Lung (tissue), 12 donors: ENCODE measurements around the gene PLCH1. TPM values are rescaled to one million over a fixed set of nuclear protein-coding genes. Genes with fewer than 3 reads are reported as not detected.
"Not testable (repeated sequence)": the region's sequence is repeated elsewhere in the genome, so short reads cannot be mapped to it uniquely, and the experiment has no call there.

ENCODE experiments used
- ATAC-seq: fragments of 200-7000 bp; cut with Tn5 transposase; one replicate; pipeline ENCODE4 v1.9.1; 2020; ENCODE audit warnings: moderate number of reproducible peaks; ENCODE audit not compliant: insufficient read depth, low FRiP score
- DNase-seq, 3 donors: peaks; one replicate each; pipeline ENCODE4 v3.0.0-alpha.2; 2013 to 2017
- H3K27ac ChIP-seq, 2 donors: one replicate each; pipeline ENCODE4 v1.5.1; 2013; ENCODE audit warnings: mild to moderate bottlenecking in 2 of 2, moderate library complexity in 2 of 2, control low read depth in 1 of 2, inconsistent platforms in 1 of 2, low read depth in 1 of 2, low read length in 1 of 2
- H3K27me3 ChIP-seq, 3 donors: one replicate each; pipeline ENCODE4 v1.5.1; 2013; ENCODE audit warnings: low read length in 2 of 3; ENCODE audit not compliant: control insufficient read depth in 3 of 3, insufficient read depth in 3 of 3
- H3K36me3 ChIP-seq, 4 donors: one replicate each; pipeline ENCODE4 v1.5.1; 2013; ENCODE audit warnings: low read length in 4 of 4, mild to moderate bottlenecking in 1 of 4, moderate library complexity in 1 of 4; ENCODE audit not compliant: control insufficient read depth in 4 of 4, insufficient read depth in 4 of 4
- H3K4me1 ChIP-seq, 5 donors: one replicate each; pipeline ENCODE4 v1.5.1; 2013; ENCODE audit warnings: low read length in 5 of 5, mild to moderate bottlenecking in 2 of 5, moderate library complexity in 1 of 5; ENCODE audit not compliant: control insufficient read depth in 5 of 5, insufficient read depth in 5 of 5
- H3K4me3 ChIP-seq: one replicate; pipeline ENCODE4 v1.5.1; 2013; ENCODE audit warnings: mild to moderate bottlenecking, control low read depth, moderate library complexity
- H3K9ac ChIP-seq, 2 donors: one replicate each; pipeline ENCODE4 v1.5.1; 2013; ENCODE audit warnings: low read length in 2 of 2, control low read depth in 1 of 2; ENCODE audit not compliant: insufficient read depth in 1 of 2
- H3K9me3 ChIP-seq, 4 donors: one replicate each; pipeline ENCODE4 v1.5.1; 2013; ENCODE audit warnings: low read length in 3 of 4, mild to moderate bottlenecking in 1 of 4, moderate library complexity in 1 of 4; ENCODE audit not compliant: control insufficient read depth in 4 of 4, insufficient read depth in 3 of 4
- CTCF ChIP-seq: IDR thresholded peaks from 2 replicates; pipeline ENCODE4 v1.5.1; 2012; ENCODE audit warnings: mild to moderate bottlenecking; ENCODE audit errors: control extremely low read depth, extremely low read depth
- WGBS, 2 donors: extraction: QIAGEN DNeasy Blood & Tissue Kit; methylation state at CpG; one replicate each; pipeline ENCODE4 v1.1.7; 2013; 5-methylcytosine and 5-hydroxymethylcytosine counted together
- polyA plus RNA-seq, 2 donors: library from polyadenylated mRNA; stranded (reverse); fragments of 200-250 nt; gene quantifications; one replicate each; pipeline ENCODE4 v1.2.1, GENCODE V29; 2013
- total RNA-seq, 2 donors: library from RNA; depleted of rRNA in 1 of 2; stranded (reverse); fragments of >200 nt in 1 of 2; gene quantifications; one replicate each; pipeline ENCODE4 v1.2.1, GENCODE V29; 2014 to 2021
- donor health status: control.
- donor health status: control.
- donor health status: Bipolar disorder and iron deficiency.
- donor health status: healthy.
- donor health status: DM: yes; HTN: yes; CAD: no.

PLCH1 gene
- total and polyA plus RNA-seq, 4 donors: 2.5 to 22.8 (median 9.1) TPM

DNA sequence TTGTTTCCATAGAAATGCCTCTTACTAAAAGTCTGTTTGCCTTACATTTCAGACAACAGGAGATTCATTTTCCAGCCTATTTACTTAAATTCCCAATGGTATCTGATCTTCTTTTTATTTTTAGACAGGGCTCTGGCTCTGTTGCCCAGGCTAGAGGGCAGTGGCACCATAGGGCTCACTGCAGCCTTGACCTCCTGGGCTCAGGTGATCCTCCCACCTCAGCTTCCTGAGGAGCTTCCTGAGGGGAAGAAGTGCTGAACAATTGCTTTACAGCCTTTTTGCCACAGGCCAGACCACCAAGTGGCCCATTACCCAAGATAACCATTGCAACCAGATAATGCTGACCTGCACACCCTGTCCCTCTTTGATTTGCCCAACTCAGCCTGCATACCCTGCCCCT, 126.3 kb downstream of the PLCH1 start:
- H3K4me3 ChIP-seq: no peak overlapping the region
- H3K36me3 ChIP-seq: no peaks in the 10 kb centered on the region
- TF ChIP-seq CTCF: no peak
- no peak overlapping the region for H3K27ac ChIP-seq
- peaks cover 0 to 7% (median 1%) of the 10 kb centered on the region in 4 donors for H3K9me3 ChIP-seq
- DNase-seq (no peak), ATAC-seq (no peak)
- H3K9ac ChIP-seq: no peak overlapping the region
- no peaks in the 10 kb centered on the region for H3K27me3 ChIP-seq
- no peaks in the 10 kb centered on the region for H3K4me1 ChIP-seq

DNA sequence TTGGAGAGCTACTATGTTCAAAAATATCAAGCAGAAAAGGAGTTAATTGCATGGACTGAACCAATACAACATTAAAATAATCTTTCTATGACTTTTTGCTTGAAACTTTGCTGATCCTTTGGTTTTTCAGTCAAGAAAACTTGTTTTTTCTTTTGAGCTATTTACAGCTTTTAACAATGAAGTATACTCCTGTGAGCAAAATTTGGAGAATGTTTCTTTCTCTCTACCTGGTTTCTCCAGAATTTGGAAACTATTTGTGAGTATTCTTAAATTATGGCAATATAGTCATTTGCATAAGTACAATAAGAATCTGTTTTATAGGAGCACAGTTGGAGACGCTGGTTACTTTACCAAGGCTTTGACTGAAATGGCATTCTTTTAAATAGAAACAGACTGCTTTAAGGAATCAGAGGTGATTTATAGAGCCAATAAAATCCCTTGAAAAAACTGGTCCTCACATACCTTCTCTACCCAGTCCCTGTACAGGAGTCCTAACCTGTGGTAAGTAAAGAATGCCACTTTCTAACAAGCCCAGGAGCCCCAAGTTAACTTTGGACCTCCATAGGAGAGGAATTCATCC, 127.4 kb downstream of the PLCH1 start:
- no peaks in the 10 kb centered on the region for H3K36me3 ChIP-seq
- no peak overlapping the region for H3K27ac ChIP-seq
- no peaks in the 10 kb centered on the region for H3K4me1 ChIP-seq
- H3K27me3 ChIP-seq: no peaks in the 10 kb centered on the region
- 94 to 98% methylated on average over 1 of the region's 1 CpG for WGBS, 2 donors
- no peak overlapping the region for H3K9ac ChIP-seq
- ATAC-seq: no peak
- DNase-seq: no peak
- TF ChIP-seq CTCF: no peak
- peaks cover 0 to 7% (median 1%) of the 10 kb centered on the region in 4 donors for H3K9me3 ChIP-seq
- H3K4me3 ChIP-seq: no peak overlapping the region

DNA sequence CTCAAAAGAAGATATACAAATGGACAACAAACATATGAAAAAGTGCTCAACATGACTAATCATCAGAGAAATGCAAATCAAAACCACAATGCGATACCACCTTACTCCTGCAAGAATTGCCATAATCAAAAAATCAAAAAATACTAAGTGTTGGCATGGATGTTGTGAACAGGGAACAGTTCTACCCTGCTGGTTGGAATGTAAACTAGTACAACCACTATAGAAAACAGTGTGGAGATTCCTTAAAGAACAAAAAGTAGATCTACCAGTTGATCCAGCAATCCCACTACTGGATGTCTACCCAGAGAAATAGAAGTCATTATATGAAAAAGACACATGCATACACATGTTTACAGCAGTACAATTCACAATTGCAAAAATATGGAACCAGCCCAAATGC, 129.7 kb downstream of the PLCH1 start:
- H3K27ac ChIP-seq, H3K27me3 ChIP-seq, H3K9ac ChIP-seq, H3K36me3 ChIP-seq, H3K4me1 ChIP-seq, H3K9me3 ChIP-seq, H3K4me3 ChIP-seq, ATAC-seq, DNase-seq: not testable (repeated sequence)
- WGBS, 2 donors: 97 to 98% methylated on average over 1 of the region's 1 CpG

DNA sequence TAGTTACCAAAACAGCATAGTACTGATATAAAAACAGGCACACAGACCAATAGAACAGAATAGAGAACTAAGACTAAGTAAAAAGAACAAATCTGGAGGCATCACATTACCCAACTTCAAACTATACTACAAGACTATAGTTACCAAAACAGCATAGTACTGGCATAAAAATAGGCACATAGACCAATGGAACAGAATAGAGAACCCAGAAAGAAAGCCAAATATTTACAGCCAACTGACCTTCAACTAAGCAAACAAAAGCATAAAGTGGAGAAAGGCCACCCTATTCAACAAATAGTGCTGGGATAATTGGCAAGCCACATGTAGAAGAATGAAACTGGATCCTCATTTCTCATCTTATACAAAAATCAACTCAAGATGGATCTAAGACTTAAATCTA, 130.5 kb downstream of the PLCH1 start:
- H3K27ac ChIP-seq, H3K9ac ChIP-seq, H3K4me1 ChIP-seq, H3K4me3 ChIP-seq, ATAC-seq, H3K27me3 ChIP-seq, H3K9me3 ChIP-seq, DNase-seq, H3K36me3 ChIP-seq: not testable (repeated sequence)

- H3K36me3 ChIP-seq: no peaks in the 10 kb centered on the region
- H3K4me3 ChIP-seq: no peak overlapping the region
- no peaks in the 10 kb centered on the region for H3K4me1 ChIP-seq
- H3K9me3 ChIP-seq: peaks cover 0 to 5% (median 0%) of the 10 kb centered on the region in 4 donors
- no peak for TF ChIP-seq CTCF
- ATAC-seq (no peak), DNase-seq (no peak)
- H3K27ac ChIP-seq: no peak overlapping the region
- no peaks in the 10 kb centered on the region for H3K27me3 ChIP-seq
- no peak overlapping the region for H3K9ac ChIP-seq
Observed at GRCh38 chr3:155611456-155611855, 133.4 kb downstream of the PLCH1 start.
